Occipital lobe (tissue), 2 donors: ENCODE data around the gene ATXN1. TPM values are rescaled to one million over a fixed set of nuclear protein-coding genes. Genes with fewer than 3 reads are reported as not detected.

Source experiments
- DNase-seq: peaks from one replicate; lab custom pipeline; 2025; lab: John Stamatoyannopoulos, UW
- total RNA-seq: library from RNA; depleted of rRNA; stranded (reverse); fragments of >200 nt; gene quantifications from one replicate; pipeline ENCODE4 v1.2.3, GENCODE V29; 2014

The ATXN1 gene
- total RNA-seq, 1 donor from 2014 or later = 102 TPM

- no peak for DNase-seq
Observed at GRCh38 chr6:16762268-16762549, 949 bp upstream of the ATXN1 start.

GRCh38 chr6:16761471-16762267, 409 bp upstream of the ATXN1 start:
- peak; percentile 77 for DNase-seq

DNA sequence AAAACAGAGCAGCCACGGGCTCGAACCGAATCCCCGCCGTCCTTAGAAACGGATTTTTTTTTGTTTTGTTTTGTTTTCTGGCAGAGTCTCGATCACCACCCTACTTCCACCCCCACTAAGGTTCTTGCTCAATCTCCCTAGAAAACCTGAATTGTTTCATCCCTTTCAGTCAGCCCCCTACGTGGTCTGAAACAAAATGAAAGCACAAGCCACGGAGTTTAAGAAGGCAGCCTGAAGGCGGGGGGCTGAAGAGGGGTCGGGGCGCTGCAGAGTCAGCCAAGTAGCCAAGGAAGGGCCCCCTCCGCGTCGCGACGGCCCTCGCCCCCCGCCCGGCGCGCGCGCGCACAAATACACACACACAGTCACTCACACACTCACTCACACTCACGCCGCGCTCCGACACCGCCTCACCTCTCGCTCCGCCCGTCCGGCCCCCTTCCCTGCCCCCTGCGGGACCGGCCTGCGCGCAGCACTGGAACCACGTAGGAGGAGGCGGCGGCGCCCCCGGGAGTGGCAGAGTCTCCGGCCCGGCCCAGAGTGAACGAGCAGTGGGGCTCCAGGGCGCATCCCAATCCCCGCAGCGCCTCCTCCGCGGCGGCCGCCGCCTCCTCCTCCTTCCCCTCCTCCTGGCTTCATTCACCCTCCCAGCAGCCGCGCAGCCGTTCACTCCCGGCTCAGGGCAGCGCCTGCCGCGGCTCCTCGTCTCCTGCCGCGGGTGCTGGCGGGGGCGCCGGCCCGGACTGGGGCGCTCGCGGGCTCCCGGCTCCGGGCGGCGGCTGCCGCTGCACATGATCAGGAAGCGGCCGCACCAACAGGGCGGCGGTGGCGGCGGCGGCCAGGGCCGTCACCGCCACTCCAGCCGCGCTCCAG, 1.4 kb downstream of the ATXN1 start:
- DNase-seq = peak; percentile 80

DNA sequence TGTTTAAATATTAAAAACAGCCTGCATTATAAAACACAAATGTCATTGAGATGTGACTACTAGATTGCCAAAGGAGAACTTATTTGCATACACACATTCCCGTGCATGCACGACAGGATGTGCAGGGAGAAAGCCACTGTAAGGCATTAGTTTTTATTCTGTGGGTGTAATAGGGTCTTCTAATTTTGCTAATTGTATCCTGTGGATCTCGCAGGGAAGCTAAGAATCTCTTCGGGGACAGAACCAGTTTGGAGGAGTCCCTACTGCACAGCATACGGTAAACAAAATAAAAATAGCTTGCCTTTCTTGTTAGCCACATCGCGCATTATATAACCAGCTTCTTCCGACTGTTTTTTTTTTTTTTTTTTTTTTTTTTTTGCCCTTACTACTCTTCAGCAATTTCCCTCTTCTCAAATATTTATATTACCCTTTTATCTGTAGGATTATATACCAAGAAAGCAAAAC, 2.0 kb downstream of the ATXN1 start:
- DNase-seq = no peak

DNA sequence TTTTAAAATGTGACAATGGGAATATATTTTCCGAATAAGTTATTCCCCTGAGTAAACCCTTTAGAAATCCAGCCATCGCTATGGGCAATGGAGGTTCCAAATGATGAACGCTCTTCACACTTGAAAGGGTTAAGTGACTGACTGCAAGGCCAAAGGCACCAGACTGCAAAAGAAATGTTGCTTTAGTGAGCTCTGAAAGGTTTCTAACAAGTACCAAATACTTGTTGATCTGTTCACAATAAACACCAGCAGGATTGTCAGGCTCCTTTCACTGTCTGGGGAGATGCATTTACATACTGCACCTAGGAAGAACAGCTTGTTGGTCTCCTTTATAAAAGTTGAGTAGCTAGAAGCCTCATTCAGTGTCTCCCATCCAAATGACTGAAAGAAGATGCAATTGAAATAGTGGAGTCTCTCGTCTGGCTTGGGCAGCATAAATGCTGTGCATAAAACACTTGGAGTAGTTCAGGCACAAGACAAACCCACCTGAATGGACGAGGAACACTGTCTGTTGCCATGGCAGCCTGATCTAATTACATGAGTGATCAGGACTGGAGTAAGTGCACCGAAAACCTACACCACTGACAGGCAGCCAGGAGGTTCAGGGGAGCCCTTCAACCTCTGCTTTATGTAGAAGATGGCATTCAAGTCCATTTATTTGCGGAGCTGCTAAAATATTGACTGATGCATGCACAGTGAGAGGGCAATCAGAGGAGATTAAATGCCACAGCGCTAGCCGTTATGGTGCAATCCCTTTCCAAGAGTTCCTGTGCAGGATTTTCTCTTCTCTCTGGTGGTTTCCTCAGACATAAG, 2.9 kb downstream of the ATXN1 start:
- DNase-seq = no peak

- no peak for DNase-seq
Observed at GRCh38 chr6:16757332-16757731, 3.9 kb downstream of the ATXN1 start.

- DNase-seq = no peak
Observed at GRCh38 chr6:16756660-16757255, 4.5 kb downstream of the ATXN1 start.

DNA sequence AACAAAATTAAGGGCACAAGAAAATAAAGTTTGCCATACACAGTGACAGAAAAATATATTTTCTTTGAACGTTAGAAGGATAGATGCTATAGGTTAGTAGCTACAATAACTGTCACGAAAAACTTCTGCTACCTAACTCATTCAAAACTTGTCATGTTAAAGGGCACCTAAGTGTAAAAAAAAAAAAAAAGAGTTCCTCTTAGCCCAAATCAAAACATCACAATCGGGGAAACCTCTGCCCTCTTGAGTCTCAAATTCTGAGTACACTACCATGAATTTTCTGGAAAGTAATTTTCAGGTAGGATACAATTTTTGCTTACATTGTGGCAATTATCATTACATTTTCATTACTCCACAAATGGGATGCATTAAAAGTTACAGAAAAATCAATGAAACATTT, 5.7 kb downstream of the ATXN1 start:
- no peak for DNase-seq

DNA sequence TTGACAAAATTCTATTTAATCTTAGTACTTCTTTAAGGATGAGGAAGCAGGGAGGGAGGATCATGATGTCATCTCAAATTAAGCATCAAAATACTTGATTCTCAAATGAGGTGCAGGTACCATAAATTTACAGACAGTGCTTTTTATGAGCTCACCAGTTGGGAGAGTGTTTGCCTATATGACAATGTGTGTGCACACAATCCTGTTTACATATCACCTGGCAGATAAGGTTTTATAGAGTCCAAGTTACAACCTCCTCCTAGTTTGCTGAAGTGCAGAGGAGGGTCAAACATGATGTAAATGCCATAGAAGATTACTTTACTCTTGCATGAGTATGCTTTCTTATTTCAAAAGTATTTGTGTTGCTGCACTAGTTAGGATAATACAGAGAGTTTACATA, 6.4 kb downstream of the ATXN1 start:
- DNase-seq = no peak

GRCh38 chr6:16754274-16754673, 7.0 kb downstream of the ATXN1 start:
- DNase-seq = no peak

- no peak for DNase-seq
Observed at GRCh38 chr6:16753341-16753740, 7.9 kb downstream of the ATXN1 start.

GRCh38 chr6:16752206-16752866, 8.9 kb downstream of the ATXN1 start:
- no peak for DNase-seq

DNA sequence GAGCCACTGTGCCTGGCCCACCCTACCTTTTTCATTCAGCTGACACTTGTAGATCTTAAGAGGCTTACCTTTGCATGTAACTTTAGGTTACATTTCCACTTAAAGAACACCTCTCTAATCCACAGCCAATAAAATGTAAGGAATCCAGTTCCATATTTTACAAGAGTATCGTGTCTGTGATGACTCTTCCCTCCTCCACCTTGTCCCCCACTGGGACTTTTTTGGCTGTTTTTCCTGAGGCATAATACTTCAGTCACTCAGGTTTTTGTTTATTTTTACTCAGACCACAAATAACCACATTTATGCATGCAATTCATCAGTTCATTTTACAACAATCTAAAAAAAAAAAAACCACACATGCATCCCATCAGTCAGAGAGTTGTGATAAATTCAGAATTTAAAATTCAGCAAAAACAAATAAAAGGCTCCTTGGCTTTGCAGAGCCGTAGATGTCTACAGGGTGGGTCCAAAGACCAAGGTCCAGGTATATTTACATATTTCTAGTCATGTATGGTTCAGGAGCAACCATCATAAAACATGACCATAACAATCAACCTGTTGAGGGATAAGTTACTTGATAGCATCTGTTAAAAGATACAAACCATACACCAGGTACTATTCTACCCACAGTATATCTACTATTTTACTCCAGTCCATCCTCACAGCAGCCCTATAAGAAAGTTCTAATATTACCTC, 9.9 kb downstream of the ATXN1 start:
- no peak for DNase-seq

DNA sequence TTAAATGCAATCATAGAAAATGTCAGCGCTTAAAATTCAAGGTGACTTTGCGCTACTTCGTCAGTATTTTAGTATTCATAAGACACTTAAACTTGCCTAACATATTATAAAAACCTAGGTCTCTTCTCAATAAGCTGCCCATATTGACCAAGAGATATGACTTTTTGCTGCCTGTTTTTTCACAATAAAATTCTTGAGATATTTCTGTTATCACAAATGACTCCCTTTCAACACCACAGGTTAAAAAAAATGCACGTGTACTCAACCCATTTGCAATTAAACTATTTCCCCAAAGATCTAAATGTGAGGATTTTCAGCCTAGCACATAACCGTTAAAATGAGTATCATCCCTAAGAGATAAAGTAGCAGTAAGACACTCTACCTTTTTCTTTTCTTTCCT, 10.7 kb downstream of the ATXN1 start:
- DNase-seq = no peak

GRCh38 chr6:16749516-16750485, 11.5 kb downstream of the ATXN1 start:
- DNase-seq = no peak

DNA sequence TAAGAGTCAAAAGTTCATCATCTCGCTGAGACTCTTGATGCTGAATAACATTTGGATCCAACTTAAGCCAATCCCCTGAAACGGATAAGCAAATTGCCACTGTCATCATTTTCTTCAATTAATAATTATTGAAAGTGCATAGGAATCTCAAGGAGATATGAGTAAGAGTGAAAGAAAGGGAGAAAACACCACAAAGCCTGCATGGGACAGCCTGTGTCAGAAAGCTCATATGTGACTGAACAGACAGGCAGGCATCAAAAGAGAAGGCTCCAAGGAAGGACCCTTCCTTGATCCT, 13.3 kb downstream of the ATXN1 start:
- DNase-seq = no peak

DNA sequence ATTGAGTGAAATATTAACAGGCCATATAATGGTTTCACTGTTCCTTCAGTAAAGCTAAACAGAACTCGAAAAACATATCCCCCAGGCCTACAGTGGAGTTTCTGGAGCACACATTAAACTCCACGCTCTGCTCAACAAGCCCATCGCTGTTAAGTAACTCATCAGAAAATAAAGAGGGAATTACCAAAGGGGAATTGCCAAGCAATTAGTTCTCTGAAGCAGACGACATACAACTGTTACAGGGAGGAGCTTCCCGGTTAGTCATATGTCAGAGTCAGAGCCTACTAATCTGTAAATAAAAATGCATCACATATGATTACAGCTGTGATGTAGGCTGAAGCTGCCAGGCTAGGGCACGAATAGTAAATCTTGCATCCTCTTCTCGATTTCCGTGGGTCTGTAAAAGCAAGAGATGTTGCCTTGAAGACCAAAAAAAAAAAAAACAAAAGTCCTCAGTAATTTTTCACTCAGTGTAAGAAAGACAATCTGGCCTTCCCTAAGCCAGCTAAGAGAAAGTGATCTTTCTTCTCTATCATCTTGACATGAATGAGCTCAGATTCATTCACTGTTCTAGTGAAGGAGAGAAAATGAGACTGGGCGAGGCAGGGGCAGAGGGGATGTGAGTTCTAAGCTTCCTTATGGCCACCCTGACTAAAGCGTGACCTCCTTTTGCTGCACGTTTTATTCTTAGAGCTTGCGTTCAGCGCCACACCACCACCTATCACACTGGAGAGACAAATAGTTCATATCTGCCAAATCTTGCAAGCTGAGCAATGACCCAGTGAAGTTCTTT, 13.8 kb downstream of the ATXN1 start:
- no peak for DNase-seq

DNA sequence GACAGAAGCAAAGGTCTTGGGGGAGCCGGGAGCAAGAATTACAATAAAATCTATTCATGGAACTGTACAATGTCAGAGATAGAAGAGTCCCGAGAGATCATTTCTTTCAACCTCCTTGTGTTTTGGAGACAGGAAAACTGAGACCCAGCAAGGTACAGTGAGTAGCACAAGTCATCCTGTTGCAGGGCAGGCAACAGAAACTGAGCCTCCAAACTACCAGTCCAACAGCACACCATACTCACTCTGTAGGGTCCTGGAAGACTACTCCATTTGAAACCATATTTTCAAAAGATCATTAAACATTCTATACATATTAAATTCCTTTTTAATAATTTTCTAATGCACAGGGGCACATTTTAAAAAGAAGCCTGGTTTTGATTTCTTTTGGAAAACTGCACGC, 14.4 kb downstream of the ATXN1 start:
- no peak for DNase-seq

DNA sequence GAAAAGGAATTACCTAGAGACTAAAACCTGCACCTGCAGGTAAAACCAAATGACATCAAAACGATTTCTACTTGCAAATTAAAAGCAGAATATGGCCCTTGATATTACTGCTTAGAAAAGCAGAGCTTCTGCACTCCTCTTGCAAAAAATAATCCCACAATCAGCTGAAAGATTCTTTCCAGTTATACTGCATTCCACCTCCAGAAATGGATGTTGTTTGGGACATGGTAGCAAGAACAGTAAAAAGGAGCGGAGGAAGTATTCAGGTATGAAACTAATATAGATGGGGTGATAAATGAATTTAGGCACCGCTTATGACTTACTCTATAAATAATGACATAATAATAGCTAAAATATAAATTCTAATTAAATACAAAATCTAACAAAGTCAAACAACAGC, 14.9 kb downstream of the ATXN1 start:
- DNase-seq = no peak
